Measurements from ENCODE around the gene SEZ6L.

SEZ6L gene

GRCh38 chr22:26259510-26259909 is 90.2 kb downstream of the SEZ6L start:
- Mint-ChIP-seq H3K4me3 (no peak overlapping the region), H3K27ac (no peak overlapping the region), H3K9me3 (no peaks in the 10 kb centered on the region), H3K4me1 (no peaks in the 10 kb centered on the region), H3K36me3 (no peaks in the 10 kb centered on the region)
- ATAC-seq (no peak), DNase-seq (ENCODE audit: low spot score in 2 of 2) (no peak)

- no peak overlapping the region for H3K27ac Mint-ChIP-seq
- ATAC-seq (no peak), DNase-seq (ENCODE audit: low spot score in 2 of 2) (no peak)
- H3K36me3 Mint-ChIP-seq = no peaks in the 10 kb centered on the region
- H3K4me1 Mint-ChIP-seq = no peaks in the 10 kb centered on the region
- no peak overlapping the region for H3K4me3 Mint-ChIP-seq
- H3K9me3 Mint-ChIP-seq = no peaks in the 10 kb centered on the region
Observed at GRCh38 chr22:26264162-26264561, 94.9 kb downstream of the SEZ6L start.

- Mint-ChIP-seq H3K4me1 (no peaks in the 10 kb centered on the region), H3K4me3 (no peak overlapping the region)
Observed at GRCh38 chr22:26265281-26265680, 96.0 kb downstream of the SEZ6L start.

GRCh38 chr22:26265909-26266308 is 96.6 kb downstream of the SEZ6L start:
- Mint-ChIP-seq H3K9me3 (no peaks in the 10 kb centered on the region), H3K4me3 (no peak overlapping the region), H3K36me3 (no peaks in the 10 kb centered on the region), H3K4me1 (no peaks in the 10 kb centered on the region), H3K27ac (no peak overlapping the region)
- DNase-seq (ENCODE audit: low spot score in 2 of 2) (no peak), ATAC-seq (no peak)

More at GRCh38 chr22:26265281-26265680, 96.0 kb downstream of the SEZ6L start:
- no peak for ATAC-seq
- Mint-ChIP-seq H3K36me3 (no peaks in the 10 kb centered on the region), H3K9me3 (no peaks in the 10 kb centered on the region), H3K27ac (no peak overlapping the region)
- no peak for DNase-seq (ENCODE audit: low spot score in 2 of 2)

- H3K4me3 Mint-ChIP-seq = no peak overlapping the region
- DNase-seq (ENCODE audit: low spot score in 2 of 2) (no peak), ATAC-seq (no peak)
- H3K27ac Mint-ChIP-seq = no peak overlapping the region
- H3K4me1 Mint-ChIP-seq = no peaks in the 10 kb centered on the region
- no peaks in the 10 kb centered on the region for H3K36me3 Mint-ChIP-seq
- H3K9me3 Mint-ChIP-seq = no peaks in the 10 kb centered on the region
Observed at GRCh38 chr22:26267856-26268255, 98.6 kb downstream of the SEZ6L start.

GRCh38 chr22:26269572-26269971 is 100.3 kb downstream of the SEZ6L start:
- DNase-seq (ENCODE audit: low spot score in 2 of 2) (no peak), ATAC-seq (no peak)
- no peak overlapping the region for H3K27ac Mint-ChIP-seq
- H3K4me3 Mint-ChIP-seq = no peak overlapping the region
- no peaks in the 10 kb centered on the region for H3K36me3 Mint-ChIP-seq
- no peaks in the 10 kb centered on the region for H3K9me3 Mint-ChIP-seq
- no peaks in the 10 kb centered on the region for H3K4me1 Mint-ChIP-seq

- H3K27ac Mint-ChIP-seq = no peak overlapping the region
- H3K4me3 Mint-ChIP-seq = no peak overlapping the region
- ATAC-seq = no peak
- no peaks in the 10 kb centered on the region for H3K4me1 Mint-ChIP-seq
- no peaks in the 10 kb centered on the region for H3K9me3 Mint-ChIP-seq
- no peak for DNase-seq (ENCODE audit: low spot score in 2 of 2)
- H3K36me3 Mint-ChIP-seq = no peaks in the 10 kb centered on the region
Observed at GRCh38 chr22:26271427-26271826, 102.2 kb downstream of the SEZ6L start.

- no peak overlapping the region for H3K27ac Mint-ChIP-seq
- H3K9me3 Mint-ChIP-seq = no peaks in the 10 kb centered on the region
- H3K4me3 Mint-ChIP-seq = no peak overlapping the region
- H3K4me1 Mint-ChIP-seq = no peaks in the 10 kb centered on the region
- no peaks in the 10 kb centered on the region for H3K36me3 Mint-ChIP-seq
- DNase-seq (ENCODE audit: low spot score in 2 of 2) (no peak), ATAC-seq (no peak)
Observed at GRCh38 chr22:26273011-26273675, 103.9 kb downstream of the SEZ6L start.

- H3K36me3 Mint-ChIP-seq = no peaks in the 10 kb centered on the region
- no peak overlapping the region for H3K27ac Mint-ChIP-seq
- ATAC-seq = no peak
- H3K4me3 Mint-ChIP-seq = no peak overlapping the region
- H3K9me3 Mint-ChIP-seq = no peaks in the 10 kb centered on the region
- H3K4me1 Mint-ChIP-seq = no peaks in the 10 kb centered on the region
- no peak for DNase-seq (ENCODE audit: low spot score in 2 of 2)
Observed at GRCh38 chr22:26276529-26277160, 107.4 kb downstream of the SEZ6L start.

GRCh38 chr22:26281941-26282340 is 112.7 kb downstream of the SEZ6L start:
- ATAC-seq = no peak
- no peaks in the 10 kb centered on the region for H3K36me3 Mint-ChIP-seq

GRCh38 chr22:26283330-26283729 is 114.1 kb downstream of the SEZ6L start:
- H3K27ac Mint-ChIP-seq = no peak overlapping the region
- ATAC-seq (no peak), DNase-seq (ENCODE audit: low spot score in 2 of 2) (no peak)
- no peak overlapping the region for H3K4me3 Mint-ChIP-seq
- H3K4me1 Mint-ChIP-seq = no peaks in the 10 kb centered on the region
- H3K36me3 Mint-ChIP-seq = no peaks in the 10 kb centered on the region
- peaks cover 4% of the 10 kb centered on the region for H3K9me3 Mint-ChIP-seq

More at GRCh38 chr22:26281941-26282340, 112.7 kb downstream of the SEZ6L start:
- Mint-ChIP-seq H3K27ac (no peak overlapping the region), H3K9me3 (peaks cover 4% of the 10 kb centered on the region), H3K4me1 (no peaks in the 10 kb centered on the region), H3K4me3 (no peak overlapping the region)
- no peak for DNase-seq (ENCODE audit: low spot score in 2 of 2)

- Mint-ChIP-seq H3K27ac (no peak overlapping the region), H3K4me3 (no peak overlapping the region), H3K9me3 (peaks cover 4% of the 10 kb centered on the region), H3K4me1 (no peaks in the 10 kb centered on the region), H3K36me3 (no peaks in the 10 kb centered on the region)
- DNase-seq (ENCODE audit: low spot score in 2 of 2) (no peak), ATAC-seq (no peak)
Observed at GRCh38 chr22:26285632-26286031, 116.4 kb downstream of the SEZ6L start.

GRCh38 chr22:26286091-26286820 is 117.0 kb downstream of the SEZ6L start:
- Mint-ChIP-seq H3K4me1 (no peaks in the 10 kb centered on the region), H3K9me3 (peaks cover 4% of the 10 kb centered on the region), H3K27ac (no peak overlapping the region), H3K4me3 (no peak overlapping the region), H3K36me3 (no peaks in the 10 kb centered on the region)
- DNase-seq (ENCODE audit: low spot score in 2 of 2) (no peak), ATAC-seq (no peak)

GRCh38 chr22:26287382-26288225 is 118.3 kb downstream of the SEZ6L start:
- Mint-ChIP-seq H3K4me1 (no peaks in the 10 kb centered on the region), H3K4me3 (no peak overlapping the region), H3K9me3 (peaks cover 4% of the 10 kb centered on the region), H3K27ac (no peak overlapping the region), H3K36me3 (no peaks in the 10 kb centered on the region)
- ATAC-seq (no peak), DNase-seq (ENCODE audit: low spot score in 2 of 2) (no peak)

- H3K27ac Mint-ChIP-seq = no peak overlapping the region
- H3K9me3 Mint-ChIP-seq = peaks cover 2% of the 10 kb centered on the region
Observed at GRCh38 chr22:26289611-26290101, 120.4 kb downstream of the SEZ6L start.

More at GRCh38 chr22:26289611-26290101, 120.4 kb downstream of the SEZ6L start:
- H3K4me1 Mint-ChIP-seq = peaks cover 7% of the 10 kb centered on the region
- ATAC-seq = no peak
- no peaks in the 10 kb centered on the region for H3K36me3 Mint-ChIP-seq
- no peak for DNase-seq (ENCODE audit: low spot score in 2 of 2)
- H3K4me3 Mint-ChIP-seq = no peak overlapping the region
